HCT116 (cell line): Measurements from ENCODE around the gene KRT7.

Experiments used
- CBX3 ChIP-seq: IDR thresholded peaks from 2 replicates; pipeline ENCODE4 v1.6.1; 2012; ENCODE audit warnings: low read depth
- CTCF ChIP-seq, 3 experiments: fragments of 200-600 bp in 1 of 3; sonication (generic) in 1 of 3; IDR thresholded peaks in 2 of 3; conservative IDR thresholded peaks in 1 of 3; 2 replicates each; pipeline ENCODE4 v1.5.1; 2012 to 2017; ENCODE audit warnings: low read depth in 2 of 3, low read length in 2 of 3, antibody characterized with exemption in 1 of 3, borderline replicate concordance in 1 of 3, control low read depth in 1 of 3, mild to moderate bottlenecking in 1 of 3, mixed read lengths in 1 of 3, mixed run types in 1 of 3, moderate library complexity in 1 of 3; ENCODE audit not compliant: insufficient read depth in 1 of 3
- EZH2 ChIP-seq: fragments of 200-600 bp; sonication (generic); IDR thresholded peaks from 2 replicates; pipeline ENCODE4 v1.6.1; 2017; ENCODE audit warnings: antibody characterized with exemption, mixed run types
- EZH2phosphoT487 ChIP-seq: fragments of 200-600 bp; IDR thresholded peaks from 2 replicates; pipeline ENCODE4 v1.6.1; 2018; ENCODE audit warnings: antibody characterized with exemption, borderline replicate concordance
- JUND ChIP-seq: IDR thresholded peaks from 2 replicates; pipeline ENCODE4 v1.6.1; 2012
- MAX ChIP-seq: IDR thresholded peaks from 2 replicates; pipeline ENCODE4 v1.6.1; 2012
- POLR2A ChIP-seq: IDR thresholded peaks from 2 replicates; pipeline ENCODE4 v1.7.0; 2011; ENCODE audit warnings: borderline replicate concordance; ENCODE audit not compliant: insufficient read depth, insufficient read length; ENCODE audit errors: extremely low read depth
- RAD21 ChIP-seq: IDR thresholded peaks from 2 replicates; pipeline ENCODE4 v1.6.1; 2012; ENCODE audit warnings: low read depth, mild to moderate bottlenecking
- SIN3A ChIP-seq: IDR thresholded peaks from 2 replicates; pipeline ENCODE4 v1.6.1; 2012; ENCODE audit warnings: low read depth
- SP1 ChIP-seq: IDR thresholded peaks from 2 replicates; pipeline ENCODE4 v1.6.1; 2012; ENCODE audit warnings: low read depth
- YY1 ChIP-seq: IDR thresholded peaks from 2 replicates; pipeline ENCODE4 v1.6.1; 2011; ENCODE audit warnings: low read length, low read depth, moderate library complexity, mild to moderate bottlenecking; ENCODE audit not compliant: insufficient replicate concordance; ENCODE audit errors: extremely low read depth
- ZBTB33 ChIP-seq: IDR thresholded peaks from 2 replicates; pipeline ENCODE4 v1.6.1; 2011; ENCODE audit warnings: mild to moderate bottlenecking, low read length, moderate library complexity; ENCODE audit not compliant: insufficient replicate concordance; ENCODE audit errors: extremely low read depth

- TF ChIP-seq CTCF (IDR thresholded peaks at IDR 0.05 in 2 of 3, conservative IDR thresholded peaks at IDR 0.05 in 1 of 3; ENCODE audit: borderline replicate concordance in 1 of 3, insufficient read depth in 1 of 3, low read depth in 2 of 3, low read length in 2 of 3) (no peak), EZH2phosphoT487 (no peak), MAX (no peak), SP1 (no peak), POLR2A (no peak), YY1 (no peak), EZH2 (no peak), JUND (no peak), ZBTB33 (no peak), RAD21 (no peak), CBX3 (no peak), SIN3A (no peak)
Measured at GRCh38 chr12:52266514-52266913, 33.5 kb downstream of the KRT7 start.
